TTC549 (cell line): Measurements from ENCODE around the gene GRIK4.
"Not testable (repeated sequence)": the region's sequence is repeated elsewhere in the genome, so short reads cannot be mapped to it uniquely, and the experiment has no call there.

Experiments
- FAIRE-seq: peaks from 2 replicates; lab custom pipeline; 2012; peaks lifted over from hg19 to GRCh38; lab: Jason Lieb, UNC

GRIK4 gene, protein sequence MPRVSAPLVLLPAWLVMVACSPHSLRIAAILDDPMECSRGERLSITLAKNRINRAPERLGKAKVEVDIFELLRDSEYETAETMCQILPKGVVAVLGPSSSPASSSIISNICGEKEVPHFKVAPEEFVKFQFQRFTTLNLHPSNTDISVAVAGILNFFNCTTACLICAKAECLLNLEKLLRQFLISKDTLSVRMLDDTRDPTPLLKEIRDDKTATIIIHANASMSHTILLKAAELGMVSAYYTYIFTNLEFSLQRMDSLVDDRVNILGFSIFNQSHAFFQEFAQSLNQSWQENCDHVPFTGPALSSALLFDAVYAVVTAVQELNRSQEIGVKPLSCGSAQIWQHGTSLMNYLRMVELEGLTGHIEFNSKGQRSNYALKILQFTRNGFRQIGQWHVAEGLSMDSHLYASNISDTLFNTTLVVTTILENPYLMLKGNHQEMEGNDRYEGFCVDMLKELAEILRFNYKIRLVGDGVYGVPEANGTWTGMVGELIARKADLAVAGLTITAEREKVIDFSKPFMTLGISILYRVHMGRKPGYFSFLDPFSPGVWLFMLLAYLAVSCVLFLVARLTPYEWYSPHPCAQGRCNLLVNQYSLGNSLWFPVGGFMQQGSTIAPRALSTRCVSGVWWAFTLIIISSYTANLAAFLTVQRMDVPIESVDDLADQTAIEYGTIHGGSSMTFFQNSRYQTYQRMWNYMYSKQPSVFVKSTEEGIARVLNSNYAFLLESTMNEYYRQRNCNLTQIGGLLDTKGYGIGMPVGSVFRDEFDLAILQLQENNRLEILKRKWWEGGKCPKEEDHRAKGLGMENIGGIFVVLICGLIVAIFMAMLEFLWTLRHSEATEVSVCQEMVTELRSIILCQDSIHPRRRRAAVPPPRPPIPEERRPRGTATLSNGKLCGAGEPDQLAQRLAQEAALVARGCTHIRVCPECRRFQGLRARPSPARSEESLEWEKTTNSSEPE

DNA sequence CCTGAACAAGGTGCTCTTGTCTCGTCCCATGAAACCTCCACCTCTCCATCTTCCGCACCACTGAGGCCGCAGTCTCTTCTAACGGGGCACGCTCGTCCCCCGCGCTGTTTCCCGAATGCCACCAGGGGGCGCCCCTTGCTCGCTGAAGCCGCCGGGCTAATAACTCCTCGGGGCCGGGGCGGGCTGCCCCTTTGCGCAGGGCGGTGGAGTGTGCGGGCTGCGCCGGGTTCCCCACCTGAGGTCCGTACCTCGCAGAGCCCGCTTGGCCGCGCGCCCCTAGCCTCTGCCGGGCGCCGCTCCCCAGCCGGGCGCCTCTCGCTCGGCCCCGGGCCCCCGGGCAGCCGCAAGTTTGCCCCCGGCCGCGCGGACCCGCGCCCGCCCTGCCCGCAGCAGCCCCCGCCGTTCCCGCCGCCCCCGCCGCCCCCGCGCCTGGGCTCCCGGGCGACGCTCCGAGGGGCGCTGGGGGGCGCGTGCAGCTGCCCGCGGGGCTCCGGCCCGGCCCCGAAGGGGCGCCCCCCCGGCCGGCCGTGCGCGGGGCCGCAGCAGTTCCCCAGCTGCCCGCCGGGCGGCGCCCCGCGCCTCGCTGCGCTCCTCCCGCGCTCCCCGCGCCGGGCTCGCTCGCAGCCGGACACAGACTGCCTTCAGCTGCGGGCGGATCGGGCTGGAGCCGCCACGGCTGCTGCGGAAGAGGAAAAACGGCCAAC lies at the start of gene GRIK4:
TSS of gene GRIK4 (plus strand) at position 633 of the 704 bp plus-strand sequence. CDS start 148,571 bp downstream, outside the sequence.
- FAIRE-seq, result no peak

DNA sequence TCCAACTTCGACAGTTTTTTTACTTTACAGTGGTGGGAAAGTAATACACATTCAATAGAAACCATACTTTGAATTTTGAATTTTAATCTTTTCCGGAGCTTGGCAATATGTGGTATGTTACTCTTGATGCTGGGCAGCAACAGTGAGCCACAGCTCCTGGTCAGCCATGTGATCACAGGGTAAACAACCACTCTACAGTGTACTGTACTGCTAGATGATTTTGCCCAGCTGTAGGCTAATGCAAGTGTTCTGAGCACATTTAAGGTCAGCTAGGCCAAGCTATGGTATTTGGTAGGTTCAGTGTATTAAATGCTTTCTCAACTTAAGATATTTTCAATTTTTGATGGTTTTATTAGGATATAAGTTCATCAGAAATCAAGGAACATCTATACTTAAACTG lies 48.7 kb upstream of the GRIK4 start:
- no peak for FAIRE-seq

DNA sequence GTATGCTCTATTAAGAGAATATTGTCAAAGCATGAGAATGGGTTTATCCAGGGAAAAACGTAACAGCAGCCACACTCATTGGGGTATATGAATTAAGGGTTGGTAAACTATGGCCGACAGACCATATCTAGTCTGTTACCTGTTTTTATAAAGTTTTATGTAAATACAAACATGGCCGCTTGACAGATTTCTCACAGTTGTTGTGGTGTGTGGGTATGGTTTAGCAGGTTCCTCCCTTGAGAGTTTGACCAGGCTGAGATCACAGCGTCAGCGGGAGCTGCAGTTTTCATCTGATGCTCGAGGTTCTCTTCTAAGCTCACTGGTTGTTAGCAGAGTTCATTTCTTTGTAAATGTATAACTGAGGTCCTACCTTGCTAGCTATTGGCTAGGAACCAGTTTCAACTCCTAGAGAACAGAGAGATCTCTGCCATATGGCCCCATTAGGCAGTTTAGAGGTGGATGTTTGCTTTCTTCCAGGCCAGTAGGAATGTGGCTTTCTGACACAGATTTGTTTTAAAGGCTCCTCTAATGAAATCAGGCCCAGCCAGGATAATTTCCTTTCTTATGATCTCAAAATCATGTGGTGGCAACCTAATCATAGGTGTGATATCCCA lies 45.5 kb upstream of the GRIK4 start:
- FAIRE-seq, result no peak

DNA sequence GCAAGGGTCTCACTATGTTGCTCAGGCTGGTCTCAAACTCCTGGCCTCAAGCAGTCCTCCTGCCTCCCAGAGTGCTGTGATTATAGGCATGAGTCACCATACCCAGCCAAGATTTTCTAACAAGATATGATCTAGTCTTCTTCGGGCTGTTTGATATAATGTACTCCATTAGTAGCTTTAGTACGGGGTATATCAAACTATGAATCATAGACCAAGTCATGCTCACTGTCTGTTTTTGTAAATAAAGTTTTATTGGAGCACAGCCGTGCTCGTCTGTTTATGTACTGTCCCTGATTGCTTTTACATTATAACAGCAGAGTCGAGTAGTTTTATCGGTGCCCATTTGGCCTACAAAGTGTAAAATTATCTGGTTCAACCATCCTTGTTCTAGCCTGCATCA lies 43.9 kb upstream of the GRIK4 start:
- FAIRE-seq, result no peak

DNA sequence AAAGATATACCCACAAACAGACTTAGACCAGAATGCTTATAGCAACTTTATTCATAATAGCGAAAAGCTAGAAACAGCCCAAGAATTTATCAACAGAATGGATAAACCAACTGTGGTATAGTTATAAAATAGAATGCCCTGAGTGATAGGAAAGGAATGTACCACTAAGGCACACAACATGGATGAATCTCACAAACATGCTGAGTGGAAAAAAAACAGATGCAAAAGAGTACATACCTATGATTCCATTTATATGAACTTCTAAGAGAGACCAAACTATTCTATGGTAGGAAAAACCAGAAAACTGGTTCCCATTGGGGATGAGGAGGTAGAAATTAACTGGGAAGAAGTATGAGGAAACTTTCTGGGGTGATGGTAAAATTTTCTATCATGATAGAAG lies 40.4 kb upstream of the GRIK4 start:
- no peak for FAIRE-seq

DNA sequence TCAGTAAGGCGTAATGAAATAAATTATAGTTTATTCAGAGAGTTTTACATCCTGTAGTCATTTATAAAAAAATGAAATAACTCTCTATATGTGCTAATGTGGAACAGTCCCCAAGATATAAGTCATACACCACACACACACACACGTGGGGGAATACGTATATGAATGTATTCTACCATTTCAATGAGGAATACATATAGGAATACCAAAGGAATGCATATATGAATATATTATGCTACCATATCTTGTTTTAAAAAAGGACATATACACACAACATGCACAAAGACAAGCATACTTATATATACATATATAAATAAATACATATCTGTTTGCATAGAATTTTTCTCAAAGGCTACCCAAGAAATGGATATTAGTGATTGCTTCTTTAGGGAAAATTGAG lies 39.6 kb upstream of the GRIK4 start:
- FAIRE-seq, result no peak

DNA sequence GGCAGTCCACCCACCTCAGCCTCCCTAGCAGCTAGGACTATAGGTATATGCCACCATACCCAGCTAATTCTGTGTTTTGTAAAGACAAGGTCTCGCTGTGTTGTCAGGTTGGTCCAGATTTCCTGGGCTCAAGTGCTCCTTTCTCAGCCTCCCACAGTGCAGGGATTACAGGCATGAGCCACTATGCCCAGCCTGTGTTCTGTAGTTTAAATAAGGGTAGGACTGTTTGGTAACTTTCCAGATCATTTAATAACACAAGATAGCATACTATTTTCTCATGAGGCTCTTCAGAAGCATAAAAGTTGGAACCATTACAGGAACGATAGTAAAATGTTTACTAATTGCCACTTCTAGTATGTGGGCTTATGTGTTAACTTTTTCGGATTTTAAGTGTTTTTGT lies 38.0 kb upstream of the GRIK4 start:
- FAIRE-seq, result no peak

DNA sequence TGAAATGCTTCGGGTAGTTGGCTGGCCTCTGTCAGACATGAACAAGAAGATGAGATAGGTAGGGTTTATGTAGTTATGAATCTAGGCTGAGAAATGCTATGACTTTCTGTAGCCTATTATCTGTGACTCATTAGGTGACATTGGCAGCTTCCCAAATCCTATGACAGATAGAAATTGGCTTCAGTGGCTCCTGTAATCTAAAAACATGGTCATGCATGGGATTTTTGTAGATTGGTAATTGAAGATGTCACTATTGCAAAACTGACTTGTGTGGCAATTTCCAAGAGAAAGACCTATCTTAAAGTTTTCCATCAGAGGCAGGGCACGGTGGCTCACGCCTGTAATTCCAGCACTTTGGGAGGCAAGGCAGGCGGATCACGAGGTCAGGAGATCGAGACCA lies 29.4 kb upstream of the GRIK4 start:
- FAIRE-seq, result no peak

DNA sequence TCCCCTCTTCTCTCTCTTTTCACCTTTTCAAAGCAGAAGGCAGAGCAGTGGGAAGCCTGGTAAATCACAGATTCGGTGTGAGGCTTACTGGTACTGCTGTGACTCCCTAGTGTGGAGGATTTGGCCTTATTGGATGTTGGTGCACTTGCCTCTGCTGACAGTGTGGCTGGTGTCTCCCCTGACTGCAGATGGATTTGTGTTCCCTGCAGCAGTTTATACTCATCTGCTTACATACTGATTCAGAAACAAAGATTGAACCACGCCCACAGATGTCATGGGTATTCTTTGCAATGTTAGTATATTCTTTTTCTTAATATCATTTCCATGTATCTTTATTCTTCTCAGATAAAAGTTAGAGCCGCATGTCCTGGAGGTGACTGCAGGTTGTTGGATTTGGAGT lies 26.8 kb upstream of the GRIK4 start:
- no peak for FAIRE-seq

DNA sequence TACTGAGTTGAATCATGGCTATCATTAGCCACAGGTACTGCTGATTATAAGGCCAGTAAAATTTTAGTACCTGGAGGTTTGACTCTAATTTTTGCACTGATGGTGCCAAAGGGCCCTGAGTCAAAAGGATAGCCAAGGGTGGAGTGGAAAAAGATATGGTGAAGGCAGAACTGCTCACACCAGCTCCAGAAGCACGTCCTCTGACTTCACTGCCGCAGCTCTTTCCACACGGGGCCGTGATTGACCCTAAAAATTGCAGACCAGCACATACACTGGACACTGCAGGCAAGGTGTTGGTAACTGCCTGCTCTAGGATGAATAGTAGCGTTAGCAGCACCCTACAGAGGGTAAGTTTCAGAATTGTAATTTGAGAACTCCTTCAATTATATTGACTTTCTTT lies 25.4 kb upstream of the GRIK4 start:
- FAIRE-seq, result no peak

DNA sequence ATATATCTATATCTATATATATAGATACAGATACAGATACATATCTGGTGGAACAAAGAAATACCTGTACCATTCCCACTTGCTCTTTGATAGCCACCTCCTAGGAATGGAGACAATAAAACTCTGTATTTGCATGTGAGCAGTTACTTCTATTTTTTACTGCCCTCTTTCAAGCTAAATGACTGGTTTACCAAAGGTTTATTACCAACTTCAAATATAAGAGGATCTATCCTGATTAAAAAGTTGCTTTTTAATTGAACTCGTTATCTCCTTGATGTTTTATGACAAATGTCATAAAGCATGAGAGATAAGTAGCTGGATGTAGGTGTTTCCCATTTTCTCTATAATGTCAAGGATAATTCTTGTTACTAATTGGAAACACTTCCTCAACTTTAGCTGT lies 21.7 kb upstream of the GRIK4 start:
- no peak for FAIRE-seq

DNA sequence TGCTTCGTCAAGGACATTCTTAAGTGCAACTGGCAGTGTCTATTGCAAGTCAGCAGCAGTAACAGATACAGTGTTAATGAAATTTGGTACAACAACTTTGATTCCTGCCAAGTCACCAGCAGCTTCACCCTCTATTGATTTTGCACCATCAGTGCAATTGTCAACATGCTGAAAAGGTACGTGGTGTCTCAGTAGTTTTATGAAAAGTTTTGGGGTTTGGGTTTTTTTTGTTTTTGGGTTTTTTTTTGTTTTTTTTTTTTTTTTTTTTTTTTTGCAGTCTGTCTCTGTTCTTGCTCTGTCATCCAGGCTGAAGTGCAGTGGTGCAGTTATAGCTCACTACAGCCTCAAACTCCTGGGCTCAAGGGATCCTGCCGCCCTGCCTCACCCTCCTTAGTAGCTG lies 19.1 kb upstream of the GRIK4 start:
- no peak for FAIRE-seq

DNA sequence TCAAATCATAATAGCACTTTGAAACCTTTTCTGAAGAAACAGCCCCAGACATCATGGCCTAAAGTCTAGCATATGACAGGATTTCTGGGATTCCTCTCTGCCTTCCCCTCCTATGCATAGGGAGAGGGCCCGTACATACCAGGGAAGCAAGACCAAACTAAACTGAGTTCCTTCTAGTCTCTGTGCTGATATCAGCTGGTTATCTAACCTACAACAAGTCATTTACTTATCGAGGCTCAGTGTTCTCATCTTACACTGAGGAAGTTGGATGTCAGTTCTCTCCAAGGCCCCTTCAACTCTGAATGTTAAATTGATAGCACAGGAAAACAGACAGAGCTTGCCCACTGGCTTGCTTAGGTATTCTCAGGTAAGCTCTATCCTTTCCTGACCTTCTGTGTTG lies 17.0 kb upstream of the GRIK4 start:
- FAIRE-seq, result no peak

DNA sequence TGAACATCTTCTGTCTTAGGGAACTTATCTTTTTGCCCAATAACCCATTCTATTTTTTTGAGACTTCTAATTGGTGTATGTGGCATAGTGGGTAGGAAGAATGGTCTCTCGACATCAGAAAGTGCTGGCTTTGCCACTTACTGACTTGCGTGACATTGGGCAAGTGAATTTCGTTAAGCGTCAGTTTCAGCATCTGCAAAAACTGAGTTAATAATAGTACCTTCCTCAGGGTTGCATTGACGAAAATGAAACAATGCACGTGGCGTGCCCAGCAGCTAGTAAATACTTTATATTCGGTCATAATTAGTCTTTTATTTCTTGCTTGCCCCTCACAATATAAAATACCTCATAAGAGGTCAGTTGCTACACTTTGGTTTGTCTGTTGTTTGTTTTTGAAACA lies 12.5 kb upstream of the GRIK4 start:
- FAIRE-seq, result no peak

DNA sequence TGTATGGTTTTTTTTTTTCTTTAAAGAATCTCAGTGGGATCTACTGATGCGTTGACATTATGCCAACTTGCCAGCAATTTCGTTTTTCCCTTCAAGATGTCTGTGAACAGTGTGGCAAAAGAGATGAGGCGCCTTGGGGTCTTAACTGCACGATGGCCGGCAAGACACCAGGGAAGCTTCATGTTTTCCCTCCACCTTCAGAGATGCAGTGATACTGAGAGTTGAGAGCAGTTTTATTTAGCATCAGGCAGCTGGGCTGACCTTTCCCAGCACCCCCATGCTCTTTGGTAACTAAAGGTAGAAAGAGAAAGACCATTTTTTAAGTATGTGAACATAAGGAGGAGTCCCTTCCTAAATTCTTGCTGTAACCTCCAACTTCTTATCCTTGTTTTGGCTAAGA lies 11.7 kb upstream of the GRIK4 start:
- no peak for FAIRE-seq

DNA sequence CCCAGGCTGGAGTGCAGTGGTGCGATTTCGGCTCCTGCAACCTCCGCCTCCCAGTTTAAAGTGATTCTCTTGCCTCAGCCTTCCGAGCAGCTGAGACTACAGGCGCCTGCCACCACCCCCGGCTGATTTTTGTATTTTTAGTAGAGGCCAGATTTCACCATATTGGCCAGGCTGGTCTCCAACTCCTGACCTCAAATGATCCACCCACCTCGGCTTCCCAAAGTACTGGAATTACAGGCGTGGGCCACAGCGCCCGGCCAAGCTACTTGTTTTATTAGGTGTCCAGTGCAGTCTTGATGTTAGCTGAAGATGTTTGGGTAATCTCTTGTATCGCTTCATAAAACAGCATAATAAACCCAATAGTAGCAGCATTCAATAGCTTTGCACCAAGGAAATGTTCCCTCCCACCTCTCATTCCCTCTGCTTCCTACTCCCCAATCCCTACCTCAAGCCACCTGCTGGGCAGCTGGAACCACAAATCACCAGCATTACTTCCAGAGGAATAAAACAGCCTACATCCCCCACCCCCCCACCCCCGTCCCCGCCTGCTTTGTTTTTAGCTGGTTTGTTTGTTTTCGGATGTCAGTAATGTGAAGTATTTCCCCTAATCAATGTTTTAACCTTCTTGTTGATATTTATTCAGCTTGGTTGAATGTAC lies 11.0 kb upstream of the GRIK4 start:
- FAIRE-seq, result no peak

DNA sequence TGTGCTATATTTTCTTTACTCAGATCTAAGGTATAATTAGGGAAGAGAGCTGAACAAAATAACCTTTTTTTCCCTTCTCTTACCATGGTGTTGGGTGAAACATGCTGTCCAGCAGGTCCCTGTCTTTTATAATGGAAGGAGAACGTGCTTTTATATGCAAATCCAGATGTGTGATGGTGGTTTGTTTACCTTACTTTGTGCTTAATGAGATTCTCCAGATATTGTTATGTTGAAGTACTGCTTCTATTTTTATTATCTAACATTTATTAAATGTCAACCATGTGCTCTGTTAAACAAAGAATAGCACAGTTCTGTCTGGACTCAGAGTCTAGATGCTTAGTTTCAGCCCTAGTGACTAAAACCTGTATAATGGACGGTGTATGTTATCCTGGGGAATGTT lies 10.1 kb upstream of the GRIK4 start:
- FAIRE-seq, result no peak

DNA sequence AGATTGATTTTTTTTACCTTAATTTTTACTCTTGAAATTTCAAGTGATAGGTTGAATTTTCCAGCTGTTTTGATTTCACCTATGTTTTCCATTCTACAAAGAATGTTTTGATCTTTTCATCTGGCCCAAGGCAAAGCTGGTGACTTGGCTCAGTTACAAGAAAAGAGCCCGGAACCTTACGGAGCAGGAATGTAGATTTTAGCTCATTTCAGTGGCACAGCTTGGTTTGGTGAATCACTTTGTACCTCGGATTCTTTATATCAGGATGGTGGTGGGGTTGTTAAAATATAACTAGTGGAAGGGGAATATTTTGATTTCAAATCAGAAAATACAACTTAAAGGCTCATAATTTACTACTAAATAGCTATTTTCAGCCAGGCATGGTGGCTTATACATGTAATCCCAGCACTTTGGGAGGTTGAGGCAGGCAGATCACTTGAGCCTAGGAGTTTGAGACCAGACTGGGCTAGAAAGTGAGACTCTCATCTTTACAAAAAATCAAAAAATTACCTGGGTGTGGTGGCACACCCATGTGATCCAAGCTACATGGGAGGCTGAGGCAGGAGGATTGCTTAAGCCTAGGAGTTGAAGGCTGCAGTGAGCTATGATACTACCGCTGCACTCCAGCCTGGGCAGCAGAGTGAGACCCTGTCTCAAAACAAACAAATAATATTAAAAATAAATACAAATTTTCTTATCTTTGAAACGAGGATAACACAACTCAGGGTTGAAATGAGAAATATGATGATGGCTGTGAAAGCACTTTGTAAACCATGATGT lies 9.4 kb upstream of the GRIK4 start:
- no peak for FAIRE-seq

DNA sequence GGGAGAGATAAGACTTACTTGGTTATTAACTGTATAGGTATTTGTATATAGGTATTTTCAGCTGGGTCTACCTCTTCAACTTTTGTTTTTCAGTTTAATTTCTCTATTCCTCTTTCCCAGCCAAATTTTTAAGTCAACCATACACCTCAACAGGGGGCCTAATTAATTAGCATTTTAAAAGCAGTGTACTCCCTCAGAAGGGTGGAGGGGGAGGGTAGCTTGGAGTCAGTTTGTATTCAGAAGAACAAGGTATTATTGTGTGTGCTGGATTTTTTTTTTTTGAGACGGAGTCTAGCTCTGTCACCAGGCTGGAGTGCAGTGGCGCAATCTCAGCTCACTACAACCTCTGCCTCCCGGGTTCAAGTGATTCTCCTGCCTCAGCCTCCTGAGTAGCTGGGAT lies 8.0 kb upstream of the GRIK4 start:
- FAIRE-seq, result not testable (repeated sequence)

DNA sequence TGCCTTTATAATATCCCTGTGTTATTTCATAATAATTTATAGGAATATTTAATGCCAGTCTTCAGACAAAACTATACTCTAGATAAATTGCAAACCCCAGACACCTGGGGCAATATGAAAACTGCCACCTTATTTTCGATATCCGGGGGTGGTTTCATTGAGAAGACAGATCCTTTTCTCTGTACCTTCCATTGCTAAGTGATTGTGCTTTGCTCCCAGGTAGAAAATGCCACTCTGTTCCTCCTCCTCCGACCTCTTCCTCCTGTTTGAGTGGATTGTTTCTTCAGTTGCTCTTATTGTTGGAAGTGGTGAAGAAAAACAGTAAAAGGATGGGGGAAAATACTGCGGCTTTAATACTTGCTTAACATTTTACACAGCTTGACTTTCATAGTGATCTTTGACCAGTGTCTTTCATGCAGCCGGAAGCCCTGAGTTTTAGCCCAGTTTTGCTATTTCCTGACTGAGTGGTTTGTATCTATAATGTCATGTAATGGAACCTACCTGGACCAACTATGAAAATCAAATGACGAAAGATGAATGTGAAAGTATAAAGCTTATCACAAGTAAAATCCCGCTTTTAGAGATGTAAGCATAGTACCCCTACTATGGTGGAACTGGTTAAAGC lies 5.6 kb upstream of the GRIK4 start:
- FAIRE-seq, result no peak
